Karpas-422 (cell line): ENCODE measurements around the gene CEP126. TPM values are rescaled to one million over a fixed set of nuclear protein-coding genes. Genes with fewer than 3 reads are reported as not detected.
A peak's percentile ranks its signal among the peaks of the same experiment; 100 is the strongest.

ENCODE experiments used
- DNase-seq: peaks from one replicate; pipeline ENCODE4 v3.0.0-alpha.2; 2015
- H2AFZ ChIP-seq: fragments of 200-600 bp; sonication (generic); 2 replicates; pipeline ENCODE4 v1.6.1; 2014; ENCODE audit warnings: antibody characterized with exemption, low read length, mixed read lengths
- H3K27ac ChIP-seq: fragments of 200-600 bp; sonication (generic); 2 replicates; pipeline ENCODE4 v1.5.1; 2014; ENCODE audit warnings: mild to moderate bottlenecking, low read length, moderate library complexity
- H3K27me3 ChIP-seq: fragments of 200-600 bp; sonication (generic); 2 replicates; pipeline ENCODE4 v1.6.1; 2014; ENCODE audit warnings: low read length, mixed read lengths
- H3K36me3 ChIP-seq: fragments of 200-600 bp; sonication (generic); 2 replicates; pipeline ENCODE4 v1.6.1; 2014; ENCODE audit warnings: low read length, mixed read lengths; ENCODE audit not compliant: insufficient read depth
- H3K4me1 ChIP-seq: fragments of 200-600 bp; sonication (generic); 2 replicates; pipeline ENCODE4 v1.6.1; 2014; ENCODE audit warnings: mild to moderate bottlenecking, low read length, mixed read lengths
- H3K4me2 ChIP-seq: fragments of 200-600 bp; sonication (generic); 2 replicates; pipeline ENCODE4 v1.6.1; 2014; ENCODE audit warnings: low read length, low read depth, mild to moderate bottlenecking; ENCODE audit not compliant: poor library complexity, severe bottlenecking
- H3K4me3 ChIP-seq: fragments of 200-600 bp; sonication (generic); 2 replicates; pipeline ENCODE4 v1.5.1; 2014; ENCODE audit warnings: mild to moderate bottlenecking, antibody characterized with exemption, low read length, mixed read lengths
- H3K79me2 ChIP-seq: fragments of 200-600 bp; sonication (generic); 2 replicates; pipeline ENCODE4 v1.6.1; 2014; ENCODE audit warnings: mild to moderate bottlenecking, low read length, mixed read lengths
- H3K9ac ChIP-seq: fragments of 200-600 bp; sonication (generic); 2 replicates; pipeline ENCODE4 v1.6.0; 2014; ENCODE audit warnings: low read length
- H3K9me2 ChIP-seq: fragments of 200-600 bp; sonication (generic), shearing (Covaris generic); replicated peaks from 2 replicates; pipeline ENCODE4 v1.6.0; 2014; ENCODE audit warnings: mild to moderate bottlenecking, low read length, moderate library complexity; ENCODE audit not compliant: insufficient read depth
- H3K9me3 ChIP-seq: fragments of 300-700, 200-600 bp; sonication (generic); 2 replicates; pipeline ENCODE4 v1.6.1; 2014; ENCODE audit warnings: low read length, mixed read lengths
- H4K20me1 ChIP-seq: fragments of 200-600 bp; sonication (generic); 2 replicates; pipeline ENCODE4 v1.6.1; 2014; ENCODE audit warnings: mild to moderate bottlenecking, antibody characterized with exemption, low read length, low read depth; ENCODE audit not compliant: insufficient read depth
- total RNA-seq: library from RNA; depleted of rRNA; stranded (reverse); fragments of >200 nt; shearing (Covaris generic); gene quantifications from 2 replicates; pipeline ENCODE4 v1.2.3, GENCODE V29; 2014; ENCODE audit warnings: low replicate concordance

Gene CEP126
- total RNA-seq, 1 experiment from 2014 or later = 4.8 TPM

- Histone ChIP-seq H3K9me2 (no peaks in the 10 kb centered on the region; the same call in 1 of the 2 replicates), H3K27ac (peak overlapping the region; percentile 69), H3K9ac (peak overlapping the region; percentile 72), H4K20me1 (no peaks in the 10 kb centered on the region), H3K4me3 (peak overlapping the region; percentile 64), H2AFZ (peak overlapping the region; percentile 63), H3K27me3 (no peaks in the 10 kb centered on the region), H3K79me2 (no peaks in the 10 kb centered on the region), H3K36me3 (no peaks in the 10 kb centered on the region), H3K4me2 (peak overlapping the region; percentile 71), H3K4me1 (peaks cover 33% of the 10 kb centered on the region), H3K9me3 (no peaks in the 10 kb centered on the region)
- DNase-seq = peak; percentile 95
Observed at GRCh38 chr11:101915791-101916291, 1.0 kb downstream of the CEP126 start.

- Histone ChIP-seq H3K27me3 (no peaks in the 10 kb centered on the region), H3K4me1 (peaks cover 33% of the 10 kb centered on the region), H3K4me3 (peak within 1 kb of the TSS; percentile 64), H3K79me2 (no peaks in the 10 kb centered on the region), H3K4me2 (peak within 1 kb of the TSS; percentile 71), H3K9me2 (no peaks in the 10 kb centered on the region; the same call in 1 of the 2 replicates), H3K9me3 (no peaks in the 10 kb centered on the region), H2AFZ (peak within 1 kb of the TSS; percentile 63), H3K9ac (peak within 1 kb of the TSS; percentile 72), H3K36me3 (no peaks in the 10 kb centered on the region), H3K27ac (peak within 1 kb of the TSS; percentile 69), H4K20me1 (no peaks in the 10 kb centered on the region)
- DNase-seq = peak; percentile 51
Observed at GRCh38 chr11:101916422-101916821, 1.6 kb downstream of the CEP126 start, which contains the start of gene ANGPTL5. ANGPTL5 (minus strand) TSS chr11:101916522; CDS start chr11:101907909, 8,613 bp downstream.

GRCh38 chr11:101917226-101917625 is 2.4 kb downstream of the CEP126 start:
- no peaks in the 10 kb centered on the region for H3K27me3 ChIP-seq
- no peaks in the 10 kb centered on the region for H3K9me3 ChIP-seq
- H2AFZ ChIP-seq = no peak overlapping the region
- H3K79me2 ChIP-seq = no peaks in the 10 kb centered on the region
- H3K27ac ChIP-seq = no peak overlapping the region
- no peaks in the 10 kb centered on the region; the same call in 1 of the 2 replicates for H3K9me2 ChIP-seq
- no peak overlapping the region for H3K4me3 ChIP-seq
- no peaks in the 10 kb centered on the region for H4K20me1 ChIP-seq
- no peak overlapping the region for H3K9ac ChIP-seq
- H3K4me1 ChIP-seq = peaks cover 33% of the 10 kb centered on the region
- no peak for DNase-seq
- no peaks in the 10 kb centered on the region for H3K36me3 ChIP-seq
- peak overlapping the region; percentile 27 for H3K4me2 ChIP-seq

GRCh38 chr11:101920992-101921391 is 6.2 kb downstream of the CEP126 start:
- H3K4me2 ChIP-seq = no peak overlapping the region
- H3K4me3 ChIP-seq = no peak overlapping the region
- no peaks in the 10 kb centered on the region for H3K79me2 ChIP-seq
- no peaks in the 10 kb centered on the region for H3K36me3 ChIP-seq
- no peak for DNase-seq
- H3K9me2 ChIP-seq = no peaks in the 10 kb centered on the region; the same call in 1 of the 2 replicates
- H2AFZ ChIP-seq = no peak overlapping the region
- H3K27ac ChIP-seq = no peak overlapping the region
- H3K9me3 ChIP-seq = no peaks in the 10 kb centered on the region
- no peaks in the 10 kb centered on the region for H4K20me1 ChIP-seq
- H3K9ac ChIP-seq = no peak overlapping the region
- no peaks in the 10 kb centered on the region for H3K27me3 ChIP-seq
- H3K4me1 ChIP-seq = peaks cover 18% of the 10 kb centered on the region

- Histone ChIP-seq H4K20me1 (no peaks in the 10 kb centered on the region), H3K27me3 (no peaks in the 10 kb centered on the region), H3K4me3 (no peak overlapping the region), H3K9me2 (no peaks in the 10 kb centered on the region), H3K4me2 (no peak overlapping the region), H3K79me2 (no peaks in the 10 kb centered on the region), H3K9me3 (no peaks in the 10 kb centered on the region), H3K27ac (no peak overlapping the region), H3K4me1 (no peaks in the 10 kb centered on the region), H3K36me3 (no peaks in the 10 kb centered on the region), H2AFZ (no peak overlapping the region), H3K9ac (no peak overlapping the region)
- DNase-seq = no peak
Observed at GRCh38 chr11:101923554-101923953, 8.7 kb downstream of the CEP126 start.

- no peak for DNase-seq
- Histone ChIP-seq H3K27me3 (no peaks in the 10 kb centered on the region), H3K4me1 (no peaks in the 10 kb centered on the region), H3K9me2 (no peaks in the 10 kb centered on the region), H3K27ac (no peak overlapping the region), H3K9me3 (no peaks in the 10 kb centered on the region), H4K20me1 (no peaks in the 10 kb centered on the region), H3K36me3 (no peaks in the 10 kb centered on the region), H3K79me2 (no peaks in the 10 kb centered on the region), H3K4me3 (no peak overlapping the region), H3K9ac (no peak overlapping the region), H3K4me2 (no peak overlapping the region), H2AFZ (no peak overlapping the region)
Observed at GRCh38 chr11:101929294-101929915, 14.6 kb downstream of the CEP126 start.

GRCh38 chr11:101931692-101932091 is 16.9 kb downstream of the CEP126 start:
- Histone ChIP-seq H3K27me3 (no peaks in the 10 kb centered on the region), H3K4me3 (no peak overlapping the region), H3K4me1 (no peaks in the 10 kb centered on the region), H3K27ac (no peak overlapping the region), H3K9me3 (no peaks in the 10 kb centered on the region), H3K9ac (no peak overlapping the region), H3K4me2 (no peak overlapping the region), H2AFZ (no peak overlapping the region), H3K36me3 (no peaks in the 10 kb centered on the region), H3K9me2 (no peaks in the 10 kb centered on the region), H3K79me2 (no peaks in the 10 kb centered on the region), H4K20me1 (no peaks in the 10 kb centered on the region)
- no peak for DNase-seq

- Histone ChIP-seq H3K79me2 (no peaks in the 10 kb centered on the region), H3K4me1 (no peaks in the 10 kb centered on the region), H2AFZ (no peak overlapping the region), H3K27me3 (0 out of 2 replicates have a peak, but pooled peaks cover 2% of the 10 kb centered on the region), H3K36me3 (no peaks in the 10 kb centered on the region), H3K4me2 (no peak overlapping the region), H3K27ac (no peak overlapping the region), H3K9me3 (no peaks in the 10 kb centered on the region), H3K9me2 (no peaks in the 10 kb centered on the region), H4K20me1 (no peaks in the 10 kb centered on the region; the same call in 1 of the 2 replicates), H3K9ac (no peak overlapping the region), H3K4me3 (no peak overlapping the region)
- DNase-seq = no peak
Observed at GRCh38 chr11:101940901-101941520, 26.2 kb downstream of the CEP126 start.
